Measurements from ENCODE around the gene STUB1.

DNA sequence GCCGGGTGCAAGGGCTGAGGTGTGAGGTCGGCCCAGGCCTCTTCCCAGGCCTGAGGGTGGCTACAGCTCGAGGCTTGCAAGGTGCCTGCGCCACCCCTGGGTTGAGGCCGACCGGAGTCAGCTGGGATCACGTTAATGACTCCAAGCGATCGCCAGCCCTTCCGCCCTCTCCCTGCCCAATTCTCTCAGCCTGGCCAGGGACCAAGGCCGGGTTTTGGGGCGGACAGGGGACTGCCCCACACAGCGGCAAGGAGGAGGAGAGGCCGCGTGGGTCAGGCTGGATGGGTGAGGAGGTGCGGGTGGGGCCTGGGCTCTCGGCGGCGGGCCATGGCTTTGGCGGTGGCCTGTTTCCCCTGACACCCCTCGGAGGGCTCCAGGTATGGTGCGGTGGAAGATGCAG is 13.2 kb downstream of the STUB1 start:
- TF ChIP-seq POLR2AphosphoS5 (IDR thresholded peaks at IDR 0.05; ENCODE audit: borderline replicate concordance, low read depth, low read length) = no peak
- no peak for TF ChIP-seq EZH2 (IDR thresholded peaks at IDR 0.05)

Data from SK-N-MC (cell line).